GM12801 (cell line): ENCODE data around the gene FERMT2.

Source experiments
- TF ChIP-seq, protein P1 (sequence below): IDR thresholded peaks from one replicate; pipeline ENCODE4 v1.5.1; 2011; ENCODE audit warnings: control low read depth; ENCODE audit not compliant: insufficient read length; ENCODE audit errors: extremely low read depth

The FERMT2 gene

GRCh38 chr14:52885230-52885629 lies 65.6 kb downstream of the FERMT2 start:
- TF ChIP-seq, protein P1, sequence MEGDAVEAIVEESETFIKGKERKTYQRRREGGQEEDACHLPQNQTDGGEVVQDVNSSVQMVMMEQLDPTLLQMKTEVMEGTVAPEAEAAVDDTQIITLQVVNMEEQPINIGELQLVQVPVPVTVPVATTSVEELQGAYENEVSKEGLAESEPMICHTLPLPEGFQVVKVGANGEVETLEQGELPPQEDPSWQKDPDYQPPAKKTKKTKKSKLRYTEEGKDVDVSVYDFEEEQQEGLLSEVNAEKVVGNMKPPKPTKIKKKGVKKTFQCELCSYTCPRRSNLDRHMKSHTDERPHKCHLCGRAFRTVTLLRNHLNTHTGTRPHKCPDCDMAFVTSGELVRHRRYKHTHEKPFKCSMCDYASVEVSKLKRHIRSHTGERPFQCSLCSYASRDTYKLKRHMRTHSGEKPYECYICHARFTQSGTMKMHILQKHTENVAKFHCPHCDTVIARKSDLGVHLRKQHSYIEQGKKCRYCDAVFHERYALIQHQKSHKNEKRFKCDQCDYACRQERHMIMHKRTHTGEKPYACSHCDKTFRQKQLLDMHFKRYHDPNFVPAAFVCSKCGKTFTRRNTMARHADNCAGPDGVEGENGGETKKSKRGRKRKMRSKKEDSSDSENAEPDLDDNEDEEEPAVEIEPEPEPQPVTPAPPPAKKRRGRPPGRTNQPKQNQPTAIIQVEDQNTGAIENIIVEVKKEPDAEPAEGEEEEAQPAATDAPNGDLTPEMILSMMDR = no peak

DNA sequence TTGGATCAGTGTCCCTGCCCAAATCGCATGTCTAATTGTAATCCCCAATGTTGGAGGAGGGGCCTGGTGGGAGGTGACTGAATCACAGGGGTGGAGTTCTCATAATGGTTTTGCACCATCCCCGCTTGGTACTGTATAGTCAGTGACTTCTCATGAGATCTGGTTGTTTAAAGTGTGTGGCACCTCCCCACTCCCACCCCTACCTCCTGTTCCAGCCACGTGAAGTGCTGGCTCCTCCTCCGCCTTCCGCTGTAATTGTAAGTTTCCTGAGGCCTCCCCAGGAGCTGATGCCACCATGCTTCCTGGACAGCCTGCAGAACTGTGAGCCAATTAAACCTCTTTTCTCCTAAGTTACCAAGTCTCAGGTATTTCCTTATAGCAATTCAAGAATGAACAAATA lies 67.2 kb downstream of the FERMT2 start:
- TF ChIP-seq, protein P1 = no peak

- TF ChIP-seq, protein P1 = no peak
Measured at GRCh38 chr14:52882824-52883223, 68.0 kb downstream of the FERMT2 start.

DNA sequence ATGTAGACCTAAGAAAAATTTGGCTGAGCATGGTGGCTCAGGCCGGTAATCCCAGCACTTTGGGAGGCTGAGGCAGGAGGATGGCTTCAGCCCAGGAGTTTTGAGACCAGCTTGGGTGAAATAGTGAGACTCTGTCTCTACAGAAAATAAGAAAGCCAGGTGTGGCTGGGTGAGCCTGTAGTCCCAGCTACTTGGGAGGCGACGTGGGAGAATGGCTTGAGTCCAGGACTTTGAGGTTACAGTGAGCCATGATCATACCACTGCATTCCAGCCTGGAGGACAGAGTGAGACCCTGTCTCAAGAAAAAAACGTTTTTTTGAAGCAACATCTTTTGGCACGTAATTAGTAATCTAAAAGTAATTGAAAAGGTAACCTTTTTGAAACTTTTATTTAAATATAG lies 70.9 kb downstream of the FERMT2 start:
- TF ChIP-seq, protein P1 = no peak

GRCh38 chr14:52878946-52879345 lies 71.9 kb downstream of the FERMT2 start:
- TF ChIP-seq, protein P1 = no peak

- TF ChIP-seq, protein P1 = no peak
Measured at GRCh38 chr14:52878469-52878868, 72.4 kb downstream of the FERMT2 start.

DNA sequence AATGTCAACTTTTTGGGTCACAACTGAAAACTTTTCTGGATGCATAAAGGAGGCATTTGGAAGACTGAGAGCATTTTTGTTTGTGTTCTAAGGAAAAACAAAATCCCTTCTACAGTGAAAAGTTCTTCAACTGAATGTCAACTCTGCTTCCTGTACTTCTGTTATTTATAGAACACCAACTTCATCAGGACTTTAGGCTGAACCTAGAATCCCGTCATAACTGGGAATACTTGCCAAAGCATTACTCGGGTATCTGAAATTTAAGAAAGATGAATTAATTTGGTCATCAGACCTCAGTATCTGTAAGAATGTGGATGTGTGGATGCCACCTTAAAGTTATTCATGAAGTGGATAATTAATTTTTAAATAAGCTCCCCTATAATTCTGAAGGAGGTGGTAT lies 73.2 kb downstream of the FERMT2 start:
- TF ChIP-seq, protein P1 = no peak

DNA sequence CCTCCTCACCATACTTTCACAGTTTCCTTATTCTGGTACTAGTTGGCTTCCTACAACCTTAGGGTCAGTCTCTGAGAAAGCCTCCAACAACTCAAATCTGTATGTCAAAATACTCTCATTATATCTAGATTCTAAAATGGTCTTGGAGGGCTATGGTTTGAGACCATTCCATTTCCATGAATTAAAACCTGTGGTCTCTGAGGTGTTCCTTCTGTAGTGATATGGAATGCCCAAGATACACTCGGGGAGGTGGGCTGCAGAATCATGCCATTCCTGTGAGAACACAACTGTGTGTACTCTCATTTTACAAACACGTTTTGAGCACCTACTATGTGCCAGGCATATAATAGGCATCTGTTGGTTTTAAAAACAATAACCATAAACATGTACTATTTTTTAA lies 74.0 kb downstream of the FERMT2 start:
- TF ChIP-seq, protein P1 = no peak
